ENCODE data around the gene FAM193A.

DNA sequence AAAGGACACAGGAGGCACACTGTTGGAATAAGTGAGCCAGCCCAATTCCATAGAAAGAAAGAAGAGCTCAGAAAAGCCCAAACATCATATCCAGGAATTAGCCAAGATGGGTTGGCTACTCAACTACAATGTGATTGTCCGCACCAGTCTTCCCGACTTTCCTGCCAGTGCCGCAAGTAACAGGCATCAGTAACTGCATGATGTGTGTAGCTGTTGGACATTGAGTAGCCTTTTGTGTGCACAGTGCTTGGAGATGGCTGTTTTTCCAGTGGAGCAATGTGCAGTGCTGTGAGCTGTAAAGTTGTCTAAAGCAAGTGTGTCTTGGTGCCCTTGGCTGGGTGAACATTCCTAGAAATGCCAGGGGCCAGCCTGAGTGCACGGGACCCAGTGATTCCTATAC is 29.2 kb upstream of the FAM193A start:
- TF ChIP-seq, protein P1, sequence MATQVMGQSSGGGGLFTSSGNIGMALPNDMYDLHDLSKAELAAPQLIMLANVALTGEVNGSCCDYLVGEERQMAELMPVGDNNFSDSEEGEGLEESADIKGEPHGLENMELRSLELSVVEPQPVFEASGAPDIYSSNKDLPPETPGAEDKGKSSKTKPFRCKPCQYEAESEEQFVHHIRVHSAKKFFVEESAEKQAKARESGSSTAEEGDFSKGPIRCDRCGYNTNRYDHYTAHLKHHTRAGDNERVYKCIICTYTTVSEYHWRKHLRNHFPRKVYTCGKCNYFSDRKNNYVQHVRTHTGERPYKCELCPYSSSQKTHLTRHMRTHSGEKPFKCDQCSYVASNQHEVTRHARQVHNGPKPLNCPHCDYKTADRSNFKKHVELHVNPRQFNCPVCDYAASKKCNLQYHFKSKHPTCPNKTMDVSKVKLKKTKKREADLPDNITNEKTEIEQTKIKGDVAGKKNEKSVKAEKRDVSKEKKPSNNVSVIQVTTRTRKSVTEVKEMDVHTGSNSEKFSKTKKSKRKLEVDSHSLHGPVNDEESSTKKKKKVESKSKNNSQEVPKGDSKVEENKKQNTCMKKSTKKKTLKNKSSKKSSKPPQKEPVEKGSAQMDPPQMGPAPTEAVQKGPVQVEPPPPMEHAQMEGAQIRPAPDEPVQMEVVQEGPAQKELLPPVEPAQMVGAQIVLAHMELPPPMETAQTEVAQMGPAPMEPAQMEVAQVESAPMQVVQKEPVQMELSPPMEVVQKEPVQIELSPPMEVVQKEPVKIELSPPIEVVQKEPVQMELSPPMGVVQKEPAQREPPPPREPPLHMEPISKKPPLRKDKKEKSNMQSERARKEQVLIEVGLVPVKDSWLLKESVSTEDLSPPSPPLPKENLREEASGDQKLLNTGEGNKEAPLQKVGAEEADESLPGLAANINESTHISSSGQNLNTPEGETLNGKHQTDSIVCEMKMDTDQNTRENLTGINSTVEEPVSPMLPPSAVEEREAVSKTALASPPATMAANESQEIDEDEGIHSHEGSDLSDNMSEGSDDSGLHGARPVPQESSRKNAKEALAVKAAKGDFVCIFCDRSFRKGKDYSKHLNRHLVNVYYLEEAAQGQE (IDR thresholded peaks at IDR 0.05; ENCODE audit: insufficient replicate concordance, low read depth), result no peak
- TF ChIP-seq, protein P2, sequence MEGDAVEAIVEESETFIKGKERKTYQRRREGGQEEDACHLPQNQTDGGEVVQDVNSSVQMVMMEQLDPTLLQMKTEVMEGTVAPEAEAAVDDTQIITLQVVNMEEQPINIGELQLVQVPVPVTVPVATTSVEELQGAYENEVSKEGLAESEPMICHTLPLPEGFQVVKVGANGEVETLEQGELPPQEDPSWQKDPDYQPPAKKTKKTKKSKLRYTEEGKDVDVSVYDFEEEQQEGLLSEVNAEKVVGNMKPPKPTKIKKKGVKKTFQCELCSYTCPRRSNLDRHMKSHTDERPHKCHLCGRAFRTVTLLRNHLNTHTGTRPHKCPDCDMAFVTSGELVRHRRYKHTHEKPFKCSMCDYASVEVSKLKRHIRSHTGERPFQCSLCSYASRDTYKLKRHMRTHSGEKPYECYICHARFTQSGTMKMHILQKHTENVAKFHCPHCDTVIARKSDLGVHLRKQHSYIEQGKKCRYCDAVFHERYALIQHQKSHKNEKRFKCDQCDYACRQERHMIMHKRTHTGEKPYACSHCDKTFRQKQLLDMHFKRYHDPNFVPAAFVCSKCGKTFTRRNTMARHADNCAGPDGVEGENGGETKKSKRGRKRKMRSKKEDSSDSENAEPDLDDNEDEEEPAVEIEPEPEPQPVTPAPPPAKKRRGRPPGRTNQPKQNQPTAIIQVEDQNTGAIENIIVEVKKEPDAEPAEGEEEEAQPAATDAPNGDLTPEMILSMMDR (IDR thresholded peaks at IDR 0.05; ENCODE audit: insufficient read depth, low read length), result no peak
- TF ChIP-seq POLR2AphosphoS5 (IDR thresholded peaks at IDR 0.05; ENCODE audit: low read depth), result no peak
- no peak for TF ChIP-seq SPI1 (IDR thresholded peaks at IDR 0.05; ENCODE audit: borderline replicate concordance, low read depth)
